Adrenal gland (tissue), 12 donors: ENCODE data around the gene SEMA4F. TPM values are rescaled to one million over a fixed set of nuclear protein-coding genes. Genes with fewer than 3 reads are reported as not detected.

Experiments
- DNase-seq, 7 donors: peaks; one replicate each; pipeline ENCODE4 v3.0.0-alpha.2; 2019 to 2020
- H3K27ac ChIP-seq, 5 donors: fragments of 200-600 bp; sonication (generic) in 4 of 5; 1 replicate in 3 of 5; 2 replicates in 2 of 5; pipeline versions ENCODE4 v1.5.1 to v1.8.0; 2016 to 2020; ENCODE audit warnings: mild to moderate bottlenecking in 1 of 5
- H3K27me3 ChIP-seq: fragments of 200-600 bp; 2 replicates; pipeline ENCODE4 v1.8.0; 2021
- H3K36me3 ChIP-seq, 2 donors: fragments of 200-600 bp; replicated peaks in 1 of 2; 1 replicate in 1 of 2; 2 replicates in 1 of 2; pipeline versions ENCODE4 v1.5.1 to v1.8.0; 2018 to 2022
- H3K4me1 ChIP-seq, 2 donors: fragments of 200-600 bp; replicated peaks in 1 of 2; 1 replicate in 1 of 2; 2 replicates in 1 of 2; pipeline versions ENCODE4 v1.5.1 to v1.8.0; 2018 to 2021
- H3K4me3 ChIP-seq, 4 donors: fragments of 200-600 bp; sonication (generic) in 3 of 4; one replicate each; pipeline ENCODE4 v1.5.1; 2016 to 2018
- H3K9me3 ChIP-seq, 3 donors: fragments of 200-600 bp; sonication (generic) in 1 of 3; replicated peaks in 1 of 3; 1 replicate in 2 of 3; 2 replicates in 1 of 3; pipeline versions ENCODE4 v1.5.1 to v1.8.0; 2016 to 2021
- POLR2A ChIP-seq, 2 donors: fragments of 450-650 bp; IDR thresholded peaks; one replicate each; pipeline ENCODE4 v1.6.1; 2017; ENCODE audit warnings: antibody characterized with exemption in 2 of 2, mild to moderate bottlenecking in 2 of 2, moderate library complexity in 1 of 2
- WGBS, 4 donors: extraction: QIAGEN DNeasy Blood & Tissue Kit in 2 of 4; methylation state at CpG; one replicate each; pipeline versions ENCODE4 v1.1.5 to v1.1.7; 2013 to 2017; 5-methylcytosine and 5-hydroxymethylcytosine counted together
- intact Hi-C, 2 donors: fragments of 100-400 bp; cut with DNase I; formaldehyde crosslinking; loops; one replicate each; pipeline versions ENCODE4 v1.14.1 to v1.15.0; 2022 to 2023
- polyA plus RNA-seq, 3 donors: library from polyadenylated mRNA; stranded (reverse); fragments of 200-250 nt in 2 of 3; fragments of 350-450 nt in 1 of 3; fragmentation: Illumina TruSeq in 1 of 3; extraction: RNeasy Lipid Tissue Mini Kit (QIAGEN cat#74804) in 1 of 3; gene quantifications; one replicate each; pipeline ENCODE4 v1.2.3, GENCODE V29; 2013 to 2014
- total RNA-seq, 9 donors: library from RNA; depleted of rRNA in 4 of 9; stranded (reverse); fragments of >200 nt in 4 of 9; fragments of 120-200 nt in 1 of 9; fragmentation: NEBNext Ultra II Directional in 1 of 9; extraction: Animal tissue kit (Norgen Biotek cat#: 25700) in 1 of 9; gene quantifications; one replicate each; pipeline versions ENCODE4 v1.1.0 to v1.2.4, GENCODE V29; 2013 to 2023
- TF ChIP-seq, protein P1 (sequence below), 6 experiments: fragments of 450-650 bp in 4 of 6; fragments of 200-600 bp in 2 of 6; sonication (generic) in 1 of 6; IDR thresholded peaks; 1 replicate in 5 of 6; 2 replicates in 1 of 6; pipeline versions ENCODE4 v1.5.1 to v1.8.0; 2016 to 2021; ENCODE audit warnings: antibody characterized with exemption in 6 of 6, mild to moderate bottlenecking in 2 of 6, moderate library complexity in 1 of 6
- donor health status: healthy with polysubstance abuse.
- donor health status: Bipolar disorder and iron deficiency.
- donor health status: DM: yes; HTN: yes; CAD: no.
- donor health status: DM: no; HTN: no; CAD: no.
- donor health status: DM: no; HTN: no; CAD: no.
- donor health status: DM: yes; HTN: yes; CAD: no.

Gene SEMA4F
- total and polyA plus RNA-seq, 12 donors: 1.9 to 11.3 (median 3.9) TPM

- no peak overlapping the region for H3K4me3 ChIP-seq
- TF ChIP-seq, protein P1, sequence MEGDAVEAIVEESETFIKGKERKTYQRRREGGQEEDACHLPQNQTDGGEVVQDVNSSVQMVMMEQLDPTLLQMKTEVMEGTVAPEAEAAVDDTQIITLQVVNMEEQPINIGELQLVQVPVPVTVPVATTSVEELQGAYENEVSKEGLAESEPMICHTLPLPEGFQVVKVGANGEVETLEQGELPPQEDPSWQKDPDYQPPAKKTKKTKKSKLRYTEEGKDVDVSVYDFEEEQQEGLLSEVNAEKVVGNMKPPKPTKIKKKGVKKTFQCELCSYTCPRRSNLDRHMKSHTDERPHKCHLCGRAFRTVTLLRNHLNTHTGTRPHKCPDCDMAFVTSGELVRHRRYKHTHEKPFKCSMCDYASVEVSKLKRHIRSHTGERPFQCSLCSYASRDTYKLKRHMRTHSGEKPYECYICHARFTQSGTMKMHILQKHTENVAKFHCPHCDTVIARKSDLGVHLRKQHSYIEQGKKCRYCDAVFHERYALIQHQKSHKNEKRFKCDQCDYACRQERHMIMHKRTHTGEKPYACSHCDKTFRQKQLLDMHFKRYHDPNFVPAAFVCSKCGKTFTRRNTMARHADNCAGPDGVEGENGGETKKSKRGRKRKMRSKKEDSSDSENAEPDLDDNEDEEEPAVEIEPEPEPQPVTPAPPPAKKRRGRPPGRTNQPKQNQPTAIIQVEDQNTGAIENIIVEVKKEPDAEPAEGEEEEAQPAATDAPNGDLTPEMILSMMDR (IDR thresholded peaks at IDR 0.05): no peak
- no peak for TF ChIP-seq POLR2A (IDR thresholded peaks at IDR 0.05)
- H3K9me3 ChIP-seq: no peaks in the 10 kb centered on the region
- H3K4me1 ChIP-seq: peaks cover 0 to 5% of the 10 kb centered on the region in 2 donors
- no peak overlapping the region for H3K27ac ChIP-seq
- intact Hi-C loops: no loop called here
- H3K27me3 ChIP-seq: no peaks in the 10 kb centered on the region
- DNase-seq: no peak
- 38 to 71% (median 68%) methylated on average over 1 to 2 of the region's 2 CpGs for WGBS, 4 donors
- no peaks in the 10 kb centered on the region for H3K36me3 ChIP-seq
Observed at GRCh38 chr2:74659462-74659861, 5.4 kb downstream of the SEMA4F start.

DNA sequence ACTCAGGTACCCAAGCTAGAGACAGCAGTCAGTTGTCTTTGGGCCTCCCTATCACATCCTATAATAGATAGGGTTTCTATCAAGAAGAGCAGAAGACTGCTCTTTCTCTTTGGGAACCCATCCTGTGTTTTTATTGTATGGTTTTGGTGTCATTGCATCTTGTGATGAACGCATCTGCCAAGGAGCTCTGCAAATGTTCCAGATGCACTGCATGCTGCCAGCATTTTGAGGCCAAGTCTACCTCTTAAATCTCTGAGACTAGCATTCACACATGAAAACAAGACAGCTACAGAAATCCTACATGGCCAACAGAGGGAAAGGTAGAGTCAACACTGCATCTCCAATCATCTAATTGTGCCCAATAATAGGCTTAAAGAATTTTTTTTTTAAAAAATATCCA lies 14.0 kb downstream of the SEMA4F start:
- Histone ChIP-seq H3K36me3 (no peaks in the 10 kb centered on the region), H3K27ac (no peak overlapping the region), H3K27me3 (no peaks in the 10 kb centered on the region), H3K9me3 (no peaks in the 10 kb centered on the region), H3K4me1 (no peaks in the 10 kb centered on the region), H3K4me3 (no peak overlapping the region)
- TF ChIP-seq, protein P1 (IDR thresholded peaks at IDR 0.05): no peak
- TF ChIP-seq POLR2A (IDR thresholded peaks at IDR 0.05): no peak
- DNase-seq: no peak
- 87 to 96% (median 90%) methylated on average over 1 of the region's 1 CpG for WGBS, 4 donors
- intact Hi-C loops: no loop called here

GRCh38 chr2:74670263-74670662 lies 16.2 kb downstream of the SEMA4F start:
- no peaks in the 10 kb centered on the region for H3K36me3 ChIP-seq
- intact Hi-C loops: no loop called here
- H3K27me3 ChIP-seq: no peaks in the 10 kb centered on the region
- H3K4me3 ChIP-seq: no peak overlapping the region
- no peaks in the 10 kb centered on the region for H3K9me3 ChIP-seq
- no peak overlapping the region for H3K27ac ChIP-seq
- WGBS, 4 donors: 93 to 97% (median 93%) methylated on average over 5 to 7 of the region's 7 CpGs
- TF ChIP-seq, protein P1 (IDR thresholded peaks at IDR 0.05): no peak
- no peak for TF ChIP-seq POLR2A (IDR thresholded peaks at IDR 0.05)
- H3K4me1 ChIP-seq: no peaks in the 10 kb centered on the region
- DNase-seq: no peak

DNA sequence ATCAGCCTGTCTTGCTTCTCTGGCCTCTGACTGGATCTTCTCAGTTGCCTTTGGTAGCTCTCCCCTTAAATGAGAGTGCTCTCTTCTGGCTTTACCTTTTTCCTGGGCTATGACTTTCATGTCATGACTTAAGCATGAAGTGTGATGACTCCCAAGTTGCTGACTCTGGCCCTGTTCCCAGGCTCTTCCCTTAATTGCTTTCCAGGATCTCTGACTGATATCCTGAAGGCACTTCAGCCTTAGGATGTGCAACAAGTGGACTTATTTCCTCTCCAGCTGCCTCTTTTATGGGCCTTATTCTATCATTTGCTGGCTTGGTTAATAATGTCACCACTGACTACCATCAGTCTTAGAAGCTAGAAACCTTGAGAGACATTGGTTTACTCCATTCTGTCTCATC lies 17.4 kb downstream of the SEMA4F start:
- no peak for DNase-seq
- Histone ChIP-seq H3K4me3 (no peak overlapping the region), H3K4me1 (no peaks in the 10 kb centered on the region), H3K27me3 (no peaks in the 10 kb centered on the region), H3K36me3 (no peaks in the 10 kb centered on the region), H3K9me3 (no peaks in the 10 kb centered on the region), H3K27ac (no peak overlapping the region)
- no peak for TF ChIP-seq POLR2A (IDR thresholded peaks at IDR 0.05)
- TF ChIP-seq, protein P1 (IDR thresholded peaks at IDR 0.05): no peak
- intact Hi-C loops: no loop called here
